AG04449 (cell line): ENCODE measurements around the gene FAM174C.

Source experiments
- CTCF ChIA-PET: fragments of 350-600 bp; formaldehyde crosslinking; extraction: SDS; loops from one replicate; lab custom pipeline; 2021; ENCODE audit warnings: antibody characterized with exemption; lab: Yijun Ruan, JAX
- POLR2A ChIA-PET: fragments of 400-600, 350-600 bp; formaldehyde crosslinking; extraction: SDS; loops from one replicate; lab custom pipeline; 2020; ENCODE audit warnings: antibody characterized with exemption, inconsistent platforms; lab: Yijun Ruan, JAX
- DNase-seq: peaks from one replicate; pipeline ENCODE4 v3.0.0-alpha.2; 2010; ENCODE audit warnings: low read depth, low spot score
- H3K4me3 ChIP-seq: 2 replicates; pipeline ENCODE4 v1.5.1; 2011; ENCODE audit warnings: low read depth, mild to moderate bottlenecking, control low read depth, low read length
- TF ChIP-seq, protein P1 (sequence below): IDR thresholded peaks from one replicate; pipeline ENCODE4 v1.5.1; 2011; ENCODE audit warnings: mild to moderate bottlenecking, moderate library complexity, low read length, control low read depth, inconsistent platforms; ENCODE audit not compliant: insufficient read depth; ENCODE audit errors: missing control alignments

Gene FAM174C

DNA sequence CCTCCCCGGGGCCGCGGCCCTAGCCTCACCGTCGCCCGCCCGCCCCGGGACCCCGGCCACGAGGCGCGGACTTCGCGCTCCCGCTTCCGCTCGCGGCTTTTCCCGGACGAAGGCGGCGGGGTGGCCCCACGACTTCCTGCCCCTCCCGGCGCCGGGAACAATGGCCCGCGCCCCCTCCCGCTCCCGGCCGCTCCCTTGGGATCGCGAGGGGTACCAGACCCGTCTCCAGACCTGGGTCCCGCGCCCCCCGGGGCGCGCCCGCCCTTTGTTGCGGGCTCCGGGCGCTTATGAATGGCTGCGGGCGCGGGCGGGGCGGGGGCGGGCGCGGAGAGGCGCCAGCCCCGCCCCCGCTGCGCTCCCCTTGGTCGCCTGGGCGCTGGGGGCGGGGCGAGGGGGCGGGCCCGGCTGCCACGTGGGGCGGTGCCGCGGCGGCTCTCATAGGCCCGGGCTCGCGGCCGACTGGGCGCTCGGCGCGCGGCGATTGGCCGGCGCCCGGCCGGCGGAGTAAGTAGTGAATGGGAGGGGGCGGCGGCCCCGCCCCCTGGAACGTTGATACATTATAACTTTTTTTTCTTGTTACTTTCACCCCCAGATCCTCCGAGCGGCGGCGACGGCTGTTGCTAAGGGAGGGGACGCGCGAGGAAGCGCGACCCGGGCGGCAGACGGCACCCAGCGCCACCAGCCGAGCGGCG lies 25.9 kb upstream of the FAM174C start:
- peak overlapping the region; percentile 82 for H3K4me3 ChIP-seq
- POLR2A ChIA-PET, result interaction anchor here (0.7 to 1.0 kb wide), 6 partner anchors 11 to 23 kb away, joined by 3 to 13 read pairs (median 4); partner anchors contain the start of gene CIRBP
- TF ChIP-seq, protein P1, sequence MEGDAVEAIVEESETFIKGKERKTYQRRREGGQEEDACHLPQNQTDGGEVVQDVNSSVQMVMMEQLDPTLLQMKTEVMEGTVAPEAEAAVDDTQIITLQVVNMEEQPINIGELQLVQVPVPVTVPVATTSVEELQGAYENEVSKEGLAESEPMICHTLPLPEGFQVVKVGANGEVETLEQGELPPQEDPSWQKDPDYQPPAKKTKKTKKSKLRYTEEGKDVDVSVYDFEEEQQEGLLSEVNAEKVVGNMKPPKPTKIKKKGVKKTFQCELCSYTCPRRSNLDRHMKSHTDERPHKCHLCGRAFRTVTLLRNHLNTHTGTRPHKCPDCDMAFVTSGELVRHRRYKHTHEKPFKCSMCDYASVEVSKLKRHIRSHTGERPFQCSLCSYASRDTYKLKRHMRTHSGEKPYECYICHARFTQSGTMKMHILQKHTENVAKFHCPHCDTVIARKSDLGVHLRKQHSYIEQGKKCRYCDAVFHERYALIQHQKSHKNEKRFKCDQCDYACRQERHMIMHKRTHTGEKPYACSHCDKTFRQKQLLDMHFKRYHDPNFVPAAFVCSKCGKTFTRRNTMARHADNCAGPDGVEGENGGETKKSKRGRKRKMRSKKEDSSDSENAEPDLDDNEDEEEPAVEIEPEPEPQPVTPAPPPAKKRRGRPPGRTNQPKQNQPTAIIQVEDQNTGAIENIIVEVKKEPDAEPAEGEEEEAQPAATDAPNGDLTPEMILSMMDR, result no peak
- DNase-seq, result no peak
- CTCF ChIA-PET, result no interaction called here

DNA sequence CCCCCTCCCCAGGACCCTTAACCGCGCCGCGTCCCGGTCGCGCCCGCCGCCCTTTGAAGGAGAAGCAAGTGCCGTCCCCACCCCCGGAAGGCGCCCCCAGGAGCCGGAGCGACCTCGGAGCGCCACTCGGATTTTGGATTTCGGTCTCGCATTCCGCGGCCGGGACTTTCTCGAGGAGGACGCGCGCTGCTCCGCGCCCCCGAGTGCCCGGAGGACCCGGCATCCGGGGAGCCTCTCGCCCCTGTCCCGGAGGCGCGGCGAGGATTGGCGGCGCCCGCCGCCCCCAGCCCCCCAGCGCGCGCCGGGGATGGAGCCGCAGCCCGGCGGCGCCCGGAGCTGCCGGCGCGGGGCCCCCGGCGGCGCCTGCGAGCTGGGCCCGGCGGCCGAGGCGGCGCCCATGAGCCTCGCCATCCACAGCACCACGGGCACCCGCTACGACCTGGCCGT lies 25.3 kb upstream of the FAM174C start:
- H3K4me3 ChIP-seq, result peak overlapping the region; percentile 82
- ChIA-PET CTCF (interaction anchor here (0.7 kb wide), 1 partner anchor 14 kb away, joined by 3 read pairs; no protein-coding TSS in a partner anchor), POLR2A (interaction anchor here (0.7 to 1.0 kb wide), 2 partner anchors 15 to 16 kb away, joined by 3 to 6 read pairs; no protein-coding TSS in a partner anchor)
- TF ChIP-seq, protein P1, result no peak
- DNase-seq, result no peak

DNA sequence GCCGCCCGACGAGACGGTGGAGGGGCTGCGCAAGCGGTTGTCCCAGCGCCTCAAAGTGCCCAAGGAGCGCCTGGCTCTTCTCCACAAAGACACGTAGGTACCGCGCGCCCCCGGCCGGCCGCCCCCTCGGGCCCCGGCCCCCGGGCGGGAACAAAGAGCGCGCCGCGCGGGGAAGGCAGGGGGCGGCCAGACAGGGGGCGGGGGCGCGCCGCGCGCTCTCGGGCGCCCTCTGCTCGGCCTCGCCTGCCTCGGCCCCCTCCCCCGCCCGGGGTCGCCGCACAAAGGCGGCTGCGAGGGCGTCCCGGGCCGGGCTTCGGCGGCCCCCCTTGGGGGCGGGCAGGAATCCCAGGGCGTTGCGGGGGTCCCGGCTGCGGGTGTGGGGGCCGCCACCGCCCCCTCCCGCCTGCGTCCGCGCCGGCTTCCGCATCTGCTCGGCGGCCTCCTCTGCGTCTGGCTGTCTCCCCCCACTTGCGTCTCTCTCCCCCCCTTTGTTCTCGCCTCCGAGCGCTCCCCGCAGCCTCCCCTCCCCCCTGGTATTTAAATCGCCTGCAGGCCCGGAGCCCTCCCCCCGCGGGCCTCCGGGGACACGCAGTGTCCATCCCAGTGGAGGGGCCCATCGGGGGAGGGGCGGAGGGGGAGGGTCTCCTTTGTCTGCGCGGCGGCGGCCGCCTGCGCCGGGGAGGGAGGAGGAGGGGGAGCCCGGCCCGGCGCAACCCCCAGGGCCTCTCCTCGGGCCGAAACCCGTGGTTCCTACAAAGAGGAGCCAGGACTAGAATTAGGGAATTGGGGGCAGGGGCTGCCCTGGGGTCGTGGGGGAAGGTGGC lies 24.7 kb upstream of the FAM174C start:
- POLR2A ChIA-PET, result interaction anchor here (0.7 to 7.6 kb wide), 4 partner anchors 14 to 19 kb away, joined by 3 to 188 read pairs (median 48); partner anchors contain the start of gene CIRBP
- CTCF ChIA-PET, result interaction anchor here (0.7 to 1.3 kb wide), 2 partner anchors 13 to 16 kb away, joined by 3 to 13 read pairs; no protein-coding TSS in a partner anchor
- peak overlapping the region; percentile 82 for H3K4me3 ChIP-seq
- TF ChIP-seq, protein P1, result no peak
- no peak for DNase-seq

DNA sequence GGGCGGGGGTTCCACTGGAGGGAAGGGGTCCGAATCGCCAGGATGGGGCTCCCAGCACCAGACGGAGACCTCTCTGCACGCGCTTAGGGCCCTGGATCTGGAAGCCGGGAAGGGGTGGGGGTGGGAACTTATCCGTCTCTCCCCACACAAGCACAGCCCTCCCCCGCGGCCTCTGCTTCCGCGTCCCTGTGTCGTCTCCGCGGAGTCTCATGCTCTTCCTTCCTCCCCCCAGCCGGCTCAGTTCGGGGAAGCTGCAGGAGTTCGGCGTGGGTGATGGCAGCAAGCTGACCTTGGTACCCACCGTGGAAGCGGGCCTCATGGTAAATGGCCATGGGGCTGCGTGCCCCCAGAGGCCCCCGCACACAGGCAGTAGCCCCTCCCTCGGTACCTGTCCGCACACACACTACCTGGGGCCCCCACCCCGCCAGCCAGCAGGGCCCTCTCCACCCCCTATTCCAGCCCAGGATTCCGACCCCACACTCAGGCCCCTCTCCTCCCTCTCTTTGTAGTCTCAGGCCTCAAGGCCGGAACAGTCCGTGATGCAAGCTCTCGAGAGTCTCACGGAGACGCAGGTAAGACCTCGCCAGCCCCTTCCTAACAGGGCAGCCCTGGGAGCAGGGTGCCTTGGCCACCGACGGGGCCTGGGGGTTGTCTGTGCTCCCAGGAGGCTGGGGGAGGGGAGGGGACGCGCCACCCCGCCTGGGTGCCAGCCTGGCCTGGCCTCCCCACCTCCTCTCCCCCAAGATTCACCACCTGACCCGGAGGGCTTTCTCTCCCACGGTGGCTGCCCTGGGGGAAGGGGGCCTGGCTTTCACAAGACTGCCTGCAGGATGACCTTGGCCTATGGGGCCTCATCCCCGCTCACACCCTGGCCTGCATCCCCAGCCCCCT lies 23.8 kb upstream of the FAM174C start:
- peak overlapping the region; percentile 82 for H3K4me3 ChIP-seq
- DNase-seq, result no peak
- ChIA-PET CTCF (interaction anchor here (1.0 to 1.3 kb wide), 2 partner anchors 10 to 15 kb away, joined by 5 to 13 read pairs; no protein-coding TSS in a partner anchor), POLR2A (interaction anchor here (0.6 to 7.6 kb wide), 3 partner anchors 13 to 35 kb away, joined by 3 to 188 read pairs (median 89); partner anchors contain the start of gene CIRBP)
- TF ChIP-seq, protein P1, result no peak

DNA sequence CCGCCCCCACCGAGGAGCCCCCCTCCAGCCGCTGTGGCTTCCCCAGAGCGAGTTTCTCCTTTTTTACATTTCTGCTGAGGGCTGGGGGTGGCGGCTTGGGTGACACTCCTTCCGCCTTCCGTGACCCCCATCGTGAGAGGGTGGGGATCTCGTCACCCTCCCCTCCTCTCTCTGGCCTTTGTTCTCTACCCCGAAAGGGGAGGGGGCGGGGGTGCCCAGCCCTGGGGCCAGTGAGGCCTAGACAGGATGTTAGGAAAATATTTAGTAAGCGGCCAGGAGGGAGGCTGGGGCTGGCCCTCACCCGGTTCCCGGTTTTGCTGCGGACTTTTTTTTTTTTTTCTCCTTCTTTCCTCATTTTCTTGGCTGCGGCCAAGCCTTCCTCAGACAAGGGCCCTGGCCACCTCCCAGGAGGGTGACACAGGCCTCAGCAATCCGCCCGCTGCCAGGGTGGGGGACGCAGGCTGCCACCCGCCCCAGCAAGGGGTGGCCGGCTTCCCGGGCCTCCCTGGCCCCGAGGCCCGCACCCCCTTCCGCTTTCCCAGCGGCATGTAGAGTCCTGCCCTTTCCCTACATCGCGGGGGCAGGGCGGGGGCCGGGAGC lies 23.0 kb upstream of the FAM174C start:
- no peak for DNase-seq
- TF ChIP-seq, protein P1, result no peak
- peak overlapping the region; percentile 82 for H3K4me3 ChIP-seq
- CTCF ChIA-PET, result interaction anchor here (1.0 to 6.4 kb wide), 6 partner anchors 8 to 187 kb away, joined by 3 to 69 read pairs (median 9); partner anchors contain the start of gene CIRBP
- POLR2A ChIA-PET, result interaction anchor here (0.6 to 7.6 kb wide), 9 partner anchors 8 to 342 kb away, joined by 3 to 188 read pairs (median 6); partner anchors contain the start of genes ATP5F1D, CIRBP and FAM174C
